ENCODE measurements around the gene TSPAN7. TPM values are rescaled to one million over a fixed set of nuclear protein-coding genes. Genes with fewer than 3 reads are reported as not detected.

The TSPAN7 gene
- total and polyA plus RNA-seq, 2 donors (not counting 1 experiment from before 2014, with no cell fraction given) = 0.03 TPM; not detected in 1

DNA sequence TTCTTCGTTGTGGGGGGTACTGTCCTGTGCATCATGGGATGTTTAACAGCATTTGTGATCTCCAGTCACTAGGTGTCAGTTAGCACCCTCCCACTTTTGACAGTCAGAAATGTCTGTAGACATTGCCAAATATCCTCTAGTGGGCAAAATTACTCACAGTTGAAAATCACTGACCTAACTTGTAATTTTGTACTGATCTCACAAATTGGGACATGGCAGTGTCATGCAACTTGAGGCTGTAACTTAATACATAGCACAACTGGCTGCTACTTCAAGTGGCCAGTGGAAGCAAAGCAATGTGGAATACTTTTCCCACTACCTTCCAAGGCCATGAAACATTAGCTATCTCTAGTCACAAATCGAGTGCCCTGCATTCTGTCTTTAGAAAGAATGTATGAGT lies 23.2 kb upstream of the TSPAN7 start:
- no peak for DNase-seq (ENCODE audit: low read depth in 2 of 2)
- H3K27me3 ChIP-seq (ENCODE audit: control insufficient read depth, insufficient read depth, low read length) = no peaks in the 10 kb centered on the region
- H2AFZ ChIP-seq (ENCODE audit: low read length) = no peak overlapping the region
- TF ChIP-seq EZH2 (IDR thresholded peaks at IDR 0.05; ENCODE audit: low read length, missing control alignments) = no peak
- TF ChIP-seq CTCF (conservative IDR thresholded peaks at IDR 0.05 in 1 of 2, IDR thresholded peaks at IDR 0.05 in 1 of 2; ENCODE audit: low read depth in 1 of 2, low read length in 2 of 2) = no peak
- no peak overlapping the region for H3K4me2 ChIP-seq (ENCODE audit: extremely low read depth, insufficient read depth, low read length)
- H3K79me2 ChIP-seq (ENCODE audit: control insufficient read depth, insufficient read depth, low read length) = no peaks in the 10 kb centered on the region
- no peaks in the 10 kb centered on the region for H3K4me1 ChIP-seq (ENCODE audit: control insufficient read depth, extremely low read depth, insufficient read depth, low read length)
- H3K9ac ChIP-seq (ENCODE audit: insufficient read depth, low read length) = no peak overlapping the region
- H3K9me3 ChIP-seq (ENCODE audit: control insufficient read depth, insufficient read depth, low read depth, low read length) = no peaks in the 10 kb centered on the region
- no peaks in the 10 kb centered on the region for H3K36me3 ChIP-seq (ENCODE audit: control insufficient read depth, insufficient read depth, low read length)
- H3K4me3 ChIP-seq (replicated peaks in 1 of 4; ENCODE audit: control extremely low read depth in 1 of 4, insufficient read depth in 1 of 4, low read depth in 3 of 4, low read length in 4 of 4) = no peak overlapping the region
- H3K27ac ChIP-seq (ENCODE audit: insufficient read depth, low read length) = no peak overlapping the region
- no peaks in the 10 kb centered on the region for H4K20me1 ChIP-seq (ENCODE audit: control insufficient read depth, extremely low read depth, insufficient read depth, low read length)

DNA sequence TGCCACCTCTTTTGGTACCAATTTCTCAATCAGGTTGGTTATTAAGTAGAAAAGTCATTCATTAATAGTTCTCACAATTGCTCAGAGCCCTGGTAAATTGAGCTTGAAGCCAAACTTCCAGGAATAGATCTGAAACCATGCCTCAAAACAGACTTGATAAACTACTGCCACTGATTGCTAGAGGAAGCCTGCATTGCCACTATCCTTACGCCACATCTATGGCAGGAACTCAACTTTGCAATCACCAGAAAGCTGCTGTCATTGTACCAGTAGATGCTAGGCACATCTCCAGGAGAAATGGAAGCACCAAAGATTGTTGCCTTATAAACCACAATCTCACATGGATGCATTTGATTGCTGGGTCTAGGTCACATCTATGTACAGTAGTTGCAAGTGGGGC lies 21.6 kb upstream of the TSPAN7 start:
- no peaks in the 10 kb centered on the region for H3K9me3 ChIP-seq (ENCODE audit: control insufficient read depth, insufficient read depth, low read depth, low read length)
- no peaks in the 10 kb centered on the region for H3K27me3 ChIP-seq (ENCODE audit: control insufficient read depth, insufficient read depth, low read length)
- no peak overlapping the region for H2AFZ ChIP-seq (ENCODE audit: low read length)
- H3K4me2 ChIP-seq (ENCODE audit: extremely low read depth, insufficient read depth, low read length) = no peak overlapping the region
- H3K79me2 ChIP-seq (ENCODE audit: control insufficient read depth, insufficient read depth, low read length) = no peaks in the 10 kb centered on the region
- H3K4me3 ChIP-seq (replicated peaks in 1 of 4; ENCODE audit: control extremely low read depth in 1 of 4, insufficient read depth in 1 of 4, low read depth in 3 of 4, low read length in 4 of 4) = no peak overlapping the region
- TF ChIP-seq CTCF (conservative IDR thresholded peaks at IDR 0.05 in 1 of 2, IDR thresholded peaks at IDR 0.05 in 1 of 2; ENCODE audit: low read depth in 1 of 2, low read length in 2 of 2) (no peak), EZH2 (IDR thresholded peaks at IDR 0.05; ENCODE audit: low read length, missing control alignments) (no peak)
- no peak overlapping the region for H3K27ac ChIP-seq (ENCODE audit: insufficient read depth, low read length)
- no peaks in the 10 kb centered on the region for H4K20me1 ChIP-seq (ENCODE audit: control insufficient read depth, extremely low read depth, insufficient read depth, low read length)
- no peaks in the 10 kb centered on the region for H3K36me3 ChIP-seq (ENCODE audit: control insufficient read depth, insufficient read depth, low read length)
- no peak for DNase-seq (ENCODE audit: low read depth in 2 of 2)
- H3K9ac ChIP-seq (ENCODE audit: insufficient read depth, low read length) = no peak overlapping the region
- H3K4me1 ChIP-seq (ENCODE audit: control insufficient read depth, extremely low read depth, insufficient read depth, low read length) = no peaks in the 10 kb centered on the region

DNA sequence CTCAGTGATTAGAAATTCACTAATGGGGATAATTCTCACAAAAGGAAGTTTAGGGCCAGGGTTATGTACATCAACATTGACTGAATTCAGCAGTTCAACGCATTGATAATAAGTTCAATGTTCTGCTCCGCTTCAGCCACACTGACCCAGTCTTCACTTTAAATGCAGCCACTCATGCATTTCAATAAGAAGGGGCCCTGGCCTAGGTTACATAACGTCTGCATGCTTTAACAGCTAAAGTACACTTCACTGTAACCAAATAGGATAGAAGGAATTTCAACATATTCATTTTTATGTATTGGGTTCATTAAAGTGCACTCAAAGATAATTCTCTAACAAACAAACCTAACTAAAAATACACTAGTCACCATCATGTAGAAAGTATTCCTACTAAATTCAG lies 12.8 kb upstream of the TSPAN7 start:
- TF ChIP-seq EZH2 (IDR thresholded peaks at IDR 0.05; ENCODE audit: low read length, missing control alignments) (no peak), CTCF (conservative IDR thresholded peaks at IDR 0.05 in 1 of 2, IDR thresholded peaks at IDR 0.05 in 1 of 2; ENCODE audit: low read depth in 1 of 2, low read length in 2 of 2) (no peak)
- DNase-seq (ENCODE audit: low read depth in 2 of 2) = no peak

More for the DNA sequence above, 12.8 kb upstream of the TSPAN7 start:
- H3K4me1 ChIP-seq (ENCODE audit: control insufficient read depth, extremely low read depth, insufficient read depth, low read length) = no peaks in the 10 kb centered on the region
- H4K20me1 ChIP-seq (ENCODE audit: control insufficient read depth, extremely low read depth, insufficient read depth, low read length) = no peaks in the 10 kb centered on the region
- H3K27ac ChIP-seq (ENCODE audit: insufficient read depth, low read length) = no peak overlapping the region
- no peaks in the 10 kb centered on the region for H3K27me3 ChIP-seq (ENCODE audit: control insufficient read depth, insufficient read depth, low read length)
- H3K4me3 ChIP-seq (replicated peaks in 1 of 4; ENCODE audit: control extremely low read depth in 1 of 4, insufficient read depth in 1 of 4, low read depth in 3 of 4, low read length in 4 of 4) = no peak overlapping the region
- H3K36me3 ChIP-seq (ENCODE audit: control insufficient read depth, insufficient read depth, low read length) = no peaks in the 10 kb centered on the region
- no peak overlapping the region for H3K9ac ChIP-seq (ENCODE audit: insufficient read depth, low read length)
- no peaks in the 10 kb centered on the region for H3K9me3 ChIP-seq (ENCODE audit: control insufficient read depth, insufficient read depth, low read depth, low read length)
- no peak overlapping the region for H2AFZ ChIP-seq (ENCODE audit: low read length)
- H3K79me2 ChIP-seq (ENCODE audit: control insufficient read depth, insufficient read depth, low read length) = no peaks in the 10 kb centered on the region
- H3K4me2 ChIP-seq (ENCODE audit: extremely low read depth, insufficient read depth, low read length) = no peak overlapping the region
